ENCODE data around the gene PIK3C2G. TPM values are rescaled to one million over a fixed set of nuclear protein-coding genes. Genes with fewer than 3 reads are reported as not detected.

Gene PIK3C2G
- polyA plus RNA-seq, 1 of the 3 experiments (the other 2 are of a cell fraction), result 0.02 TPM

- TF ChIP-seq ZBTB33 (IDR thresholded peaks at IDR 0.05; ENCODE audit: borderline replicate concordance, low read depth), result no peak
- no peak for TF ChIP-seq USF2 (IDR thresholded peaks at IDR 0.05; ENCODE audit: borderline replicate concordance, low read depth, low read length)
- TF ChIP-seq EZH2phosphoT487 (IDR thresholded peaks at IDR 0.05; ENCODE audit: borderline replicate concordance, low read depth), result no peak
- no peak for TF ChIP-seq IRF3 (IDR thresholded peaks at IDR 0.05; ENCODE audit: low read depth, low read length)
- no peak for TF ChIP-seq USF1 (IDR thresholded peaks at IDR 0.05; ENCODE audit: borderline replicate concordance, low read depth)
Observed at GRCh38 chr12:18242380-18243089, 18.8 kb upstream of the PIK3C2G start (continued).

DNA sequence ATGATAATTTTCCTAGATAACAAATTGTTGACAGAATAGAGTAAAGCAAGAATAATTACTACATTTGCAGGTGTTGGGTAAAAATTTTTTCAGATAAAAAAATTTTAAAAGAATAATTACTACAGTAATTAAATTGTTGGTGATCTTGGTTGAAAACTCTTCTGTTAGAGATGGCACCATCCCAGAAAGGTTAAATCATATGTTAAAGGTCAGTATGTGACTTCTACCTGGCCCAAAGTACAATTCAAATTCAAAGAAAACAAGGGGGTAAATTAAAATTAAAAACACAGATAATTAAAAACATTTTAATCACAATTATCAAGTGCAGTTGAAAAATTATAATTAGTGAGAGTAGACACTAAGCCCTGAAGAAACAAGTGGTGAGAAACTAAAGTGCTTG, 18.1 kb upstream of the PIK3C2G start:
- no peak overlapping the region for H2AFZ ChIP-seq (ENCODE audit: low read depth)
- H3F3A ChIP-seq (replicated peaks; ENCODE audit: insufficient read depth), result no peaks in the 10 kb centered on the region
- no peak for TF ChIP-seq RCOR1 (IDR thresholded peaks at IDR 0.05; ENCODE audit: low read length)
- no peak for TF ChIP-seq MXI1 (IDR thresholded peaks at IDR 0.05; ENCODE audit: low read depth, low read length)
- no peak for TF ChIP-seq RAD21 (IDR thresholded peaks at IDR 0.05; ENCODE audit: low read length)
- TF ChIP-seq IRF3 (IDR thresholded peaks at IDR 0.05; ENCODE audit: low read depth, low read length), result no peak
- TF ChIP-seq YY1 (IDR thresholded peaks at IDR 0.05; ENCODE audit: low read depth), result no peak
- TF ChIP-seq TCF12 (IDR thresholded peaks at IDR 0.05), result no peak
- H3K4me2 ChIP-seq, result no peak overlapping the region
- no peaks in the 10 kb centered on the region for H3K9me2 ChIP-seq
- H3K9ac ChIP-seq, result no peak overlapping the region
- no peaks in the 10 kb centered on the region for H4K20me1 ChIP-seq (ENCODE audit: insufficient read depth)
- H3K27me3 ChIP-seq (ENCODE audit: insufficient read depth), result no peaks in the 10 kb centered on the region
- H3K36me3 ChIP-seq (replicated peaks in 1 of 2; ENCODE audit: control insufficient read depth in 1 of 2, insufficient read depth in 2 of 2, low read length in 1 of 2), result no peaks in the 10 kb centered on the region
- no peaks in the 10 kb centered on the region for H3K9me3 ChIP-seq
- H3K27ac ChIP-seq (ENCODE audit: low read depth in 2 of 2, low read length in 1 of 2), result no peak overlapping the region
- H3K4me3 ChIP-seq (ENCODE audit: low read depth in 2 of 2, low read length in 1 of 2), result no peak overlapping the region
- H3K4me1 ChIP-seq (ENCODE audit: control insufficient read depth in 1 of 2, insufficient read depth in 2 of 2, low read depth in 1 of 2, low read length in 1 of 2), result no peaks in the 10 kb centered on the region
- no peaks in the 10 kb centered on the region for H3K79me2 ChIP-seq (ENCODE audit: insufficient read depth)
- ChIA-PET CTCF (no interaction called here), POLR2A (no interaction called here)
- DNase-seq, result no peak

Measured in SK-N-SH (cell line).